Mucosa of descending colon (tissue), 3 donors: ENCODE measurements around the gene EEPD1. TPM values are rescaled to one million over a fixed set of nuclear protein-coding genes. Genes with fewer than 3 reads are reported as not detected.

ENCODE experiments used
- ATAC-seq: fragments of 200-7000 bp; cut with Tn5 transposase; one replicate; pipeline ENCODE4 v1.9.1; 2020; ENCODE audit warnings: mild to moderate bottlenecking, moderate library complexity
- DNase-seq, 3 donors: peaks; one replicate each; pipeline ENCODE4 v3.0.0-alpha.2; 2020
- H3K36me3 ChIP-seq: fragments of 200-600 bp; one replicate; pipeline ENCODE4 v1.8.0; 2021; ENCODE audit warnings: low read depth, mild to moderate bottlenecking
- H3K4me1 ChIP-seq: fragments of 200-600 bp; one replicate; pipeline ENCODE4 v1.8.0; 2021; ENCODE audit warnings: low read depth, mild to moderate bottlenecking
- H3K4me3 ChIP-seq: fragments of 200-600 bp; one replicate; pipeline ENCODE4 v1.8.0; 2021; ENCODE audit warnings: mild to moderate bottlenecking
- H3K9me3 ChIP-seq: fragments of 200-600 bp; one replicate; pipeline ENCODE4 v1.8.0; 2021; ENCODE audit warnings: mild to moderate bottlenecking
- intact Hi-C, 2 donors: fragments of 100-400 bp; cut with DNase I in 1 of 2; cut with micrococcal nuclease in 1 of 2; formaldehyde crosslinking; loops; one replicate each; pipeline versions ENCODE4 v1.11.0 to v1.11.1; 2022; cut with DNase I, micrococcal nuclease
- total RNA-seq, 3 donors: library from RNA; stranded (reverse); fragmentation: NEBNext Ultra II Directional in 2 of 3; extraction: Animal tissue kit (Norgen Biotek cat#: 25700) in 2 of 3; gene quantifications; one replicate each; pipeline versions ENCODE4 v1.2.1 to v1.2.4, GENCODE V29; 2021 to 2023
- TF ChIP-seq, protein P1 (sequence below): fragments of 200-600 bp; IDR thresholded peaks from one replicate; pipeline ENCODE4 v1.8.0; 2022; ENCODE audit warnings: antibody characterized with exemption, mild to moderate bottlenecking
- donor health status: DM: no; HTN: no; CAD: no; lungs with moderate emphysema.
- donor health status: DM: no; HTN: no; CAD: no.
- donor health status: DM: no; HTN: yes; CAD: no.

EEPD1 gene
- total RNA-seq, 3 donors from 2014 or later: 9.9 to 16.8 (median 16.3) TPM

- intact Hi-C loops: no loop called here
- ATAC-seq: no peak
- H3K4me1 ChIP-seq: peaks cover 16% of the 10 kb centered on the region
- no peaks in the 10 kb centered on the region for H3K9me3 ChIP-seq
- no peak for DNase-seq
- no peak overlapping the region for H3K4me3 ChIP-seq
- H3K36me3 ChIP-seq: no peaks in the 10 kb centered on the region
- TF ChIP-seq, protein P1, sequence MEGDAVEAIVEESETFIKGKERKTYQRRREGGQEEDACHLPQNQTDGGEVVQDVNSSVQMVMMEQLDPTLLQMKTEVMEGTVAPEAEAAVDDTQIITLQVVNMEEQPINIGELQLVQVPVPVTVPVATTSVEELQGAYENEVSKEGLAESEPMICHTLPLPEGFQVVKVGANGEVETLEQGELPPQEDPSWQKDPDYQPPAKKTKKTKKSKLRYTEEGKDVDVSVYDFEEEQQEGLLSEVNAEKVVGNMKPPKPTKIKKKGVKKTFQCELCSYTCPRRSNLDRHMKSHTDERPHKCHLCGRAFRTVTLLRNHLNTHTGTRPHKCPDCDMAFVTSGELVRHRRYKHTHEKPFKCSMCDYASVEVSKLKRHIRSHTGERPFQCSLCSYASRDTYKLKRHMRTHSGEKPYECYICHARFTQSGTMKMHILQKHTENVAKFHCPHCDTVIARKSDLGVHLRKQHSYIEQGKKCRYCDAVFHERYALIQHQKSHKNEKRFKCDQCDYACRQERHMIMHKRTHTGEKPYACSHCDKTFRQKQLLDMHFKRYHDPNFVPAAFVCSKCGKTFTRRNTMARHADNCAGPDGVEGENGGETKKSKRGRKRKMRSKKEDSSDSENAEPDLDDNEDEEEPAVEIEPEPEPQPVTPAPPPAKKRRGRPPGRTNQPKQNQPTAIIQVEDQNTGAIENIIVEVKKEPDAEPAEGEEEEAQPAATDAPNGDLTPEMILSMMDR: no peak
Observed at GRCh38 chr7:36149694-36150452, 3.2 kb upstream of the EEPD1 start.

- Histone ChIP-seq H3K9me3 (no peaks in the 10 kb centered on the region), H3K36me3 (no peaks in the 10 kb centered on the region), H3K4me3 (peak overlapping the region; percentile 51), H3K4me1 (peaks cover 35% of the 10 kb centered on the region)
- DNase-seq (no peak), ATAC-seq (no peak)
- intact Hi-C loops: no loop called here
- TF ChIP-seq, protein P1: no peak
Observed at GRCh38 chr7:36151921-36152755, 916 bp upstream of the EEPD1 start.

DNA sequence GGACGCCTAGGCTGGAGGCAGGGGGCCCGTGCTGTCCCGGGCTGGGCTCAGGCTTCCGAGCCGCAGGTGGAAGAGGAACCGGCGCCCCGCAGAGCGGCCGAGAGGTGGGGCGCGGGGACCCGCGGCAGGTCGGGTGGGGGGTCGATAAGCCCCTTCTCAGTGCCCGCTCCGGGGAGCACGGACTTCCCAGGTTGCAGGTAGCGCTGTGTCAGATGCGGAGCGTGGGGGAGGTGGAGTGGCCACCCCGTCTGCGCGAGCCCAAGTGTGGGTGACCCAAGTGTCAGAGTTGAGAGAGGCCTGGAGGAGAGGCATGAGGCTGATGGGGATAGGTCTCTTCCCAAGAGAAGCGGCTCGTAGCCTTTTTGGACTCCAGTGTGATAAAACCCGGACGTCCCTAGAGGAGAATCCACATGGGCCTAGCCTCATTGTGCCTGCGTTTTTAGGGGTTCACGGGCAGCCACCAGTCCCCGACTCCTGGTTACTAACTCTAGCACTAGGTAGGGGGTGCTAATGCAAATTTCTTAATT lies 580 bp downstream of the EEPD1 start:
- TF ChIP-seq, protein P1: no peak
- Histone ChIP-seq H3K9me3 (no peaks in the 10 kb centered on the region), H3K36me3 (no peaks in the 10 kb centered on the region), H3K4me1 (peaks cover 35% of the 10 kb centered on the region), H3K4me3 (peak overlapping the region; percentile 51)
- ATAC-seq: peak; percentile 1
- peak in 2 of 3 donors; percentile 42 to 74 for DNase-seq
- intact Hi-C loops: no loop called here

DNA sequence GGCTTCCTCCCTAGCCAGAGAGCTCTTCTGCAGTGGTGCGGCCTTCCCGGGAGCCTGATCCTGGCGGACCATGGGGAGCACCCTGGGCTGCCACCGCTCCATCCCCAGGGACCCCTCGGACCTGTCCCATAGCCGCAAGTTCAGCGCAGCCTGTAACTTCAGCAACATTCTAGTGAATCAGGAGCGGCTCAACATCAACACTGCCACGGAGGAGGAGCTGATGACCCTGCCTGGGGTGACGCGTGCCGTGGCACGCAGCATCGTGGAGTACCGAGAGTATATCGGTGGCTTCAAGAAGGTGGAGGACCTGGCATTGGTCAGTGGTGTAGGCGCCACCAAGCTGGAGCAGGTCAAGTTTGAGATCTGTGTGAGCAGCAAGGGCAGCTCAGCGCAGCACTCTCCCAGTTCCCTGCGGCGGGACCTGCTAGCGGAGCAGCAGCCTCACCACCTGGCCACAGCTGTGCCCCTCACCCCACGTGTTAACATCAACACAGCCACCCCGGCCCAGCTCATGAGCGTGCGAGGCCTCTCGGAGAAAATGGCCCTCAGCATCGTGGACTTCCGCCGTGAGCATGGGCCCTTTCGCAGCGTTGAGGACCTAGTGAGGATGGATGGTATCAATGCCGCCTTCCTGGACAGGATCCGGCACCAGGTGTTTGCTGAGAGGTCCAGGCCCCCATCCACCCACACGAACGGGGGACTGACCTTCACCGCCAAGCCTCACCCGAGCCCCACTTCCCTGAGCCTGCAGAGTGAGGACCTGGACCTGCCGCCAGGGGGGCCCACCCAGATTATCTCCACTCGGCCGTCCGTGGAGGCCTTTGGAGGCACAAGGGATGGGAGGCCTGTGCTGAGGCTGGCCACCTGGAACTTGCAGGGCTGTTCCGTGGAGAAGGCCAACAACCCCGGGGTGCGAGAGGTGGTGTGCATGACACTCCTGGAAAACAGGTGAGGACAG lies 1.5 kb downstream of the EEPD1 start:
- Histone ChIP-seq H3K36me3 (no peaks in the 10 kb centered on the region), H3K9me3 (no peaks in the 10 kb centered on the region), H3K4me1 (peaks cover 35% of the 10 kb centered on the region), H3K4me3 (no peak overlapping the region)
- DNase-seq (peak; percentile 17 to 60 (median 47)), ATAC-seq (no peak)
- TF ChIP-seq, protein P1: no peak
- intact Hi-C loops: no loop called here

GRCh38 chr7:36155811-36156361 lies 2.8 kb downstream of the EEPD1 start:
- Histone ChIP-seq H3K4me1 (peaks cover 35% of the 10 kb centered on the region), H3K9me3 (no peaks in the 10 kb centered on the region), H3K36me3 (no peaks in the 10 kb centered on the region), H3K4me3 (no peak overlapping the region)
- DNase-seq: peak in 2 of 3 donors; percentile 46 to 49
- TF ChIP-seq, protein P1: no peak
- no peak for ATAC-seq
- intact Hi-C loops: no loop called here
